Neural cell (in vitro differentiated cells): ENCODE results near the gene CSF1.

Source experiments
- EP300 ChIP-seq: fragments of 450-650 bp; conservative IDR thresholded peaks from 2 replicates; pipeline ENCODE4 v1.6.1; 2014; ENCODE audit warnings: antibody characterized with exemption, mild to moderate bottlenecking, moderate library complexity; ENCODE audit not compliant: poor library complexity, severe bottlenecking
- MXI1 ChIP-seq: fragments of 450-650 bp; conservative IDR thresholded peaks from 2 replicates; pipeline ENCODE4 v1.6.1; 2014; ENCODE audit warnings: antibody characterized with exemption, mild to moderate bottlenecking; ENCODE audit not compliant: poor library complexity, severe bottlenecking
- POLR2AphosphoS5 ChIP-seq: IDR thresholded peaks from 2 replicates; pipeline ENCODE4 v1.6.1; 2012
- RAD21 ChIP-seq: fragments of 450-650 bp; conservative IDR thresholded peaks from 2 replicates; pipeline ENCODE4 v1.6.1; 2014; ENCODE audit warnings: antibody characterized with exemption, mild to moderate bottlenecking, moderate library complexity
- TAF1 ChIP-seq: IDR thresholded peaks from 2 replicates; pipeline ENCODE4 v1.6.1; 2012; ENCODE audit warnings: low read depth
- TF ChIP-seq, protein P1 (sequence below): fragments of 450-650 bp; IDR thresholded peaks from 2 replicates; pipeline ENCODE4 v1.5.1; 2014; ENCODE audit warnings: antibody characterized with exemption, mild to moderate bottlenecking, moderate library complexity; ENCODE audit not compliant: poor library complexity, severe bottlenecking

DNA sequence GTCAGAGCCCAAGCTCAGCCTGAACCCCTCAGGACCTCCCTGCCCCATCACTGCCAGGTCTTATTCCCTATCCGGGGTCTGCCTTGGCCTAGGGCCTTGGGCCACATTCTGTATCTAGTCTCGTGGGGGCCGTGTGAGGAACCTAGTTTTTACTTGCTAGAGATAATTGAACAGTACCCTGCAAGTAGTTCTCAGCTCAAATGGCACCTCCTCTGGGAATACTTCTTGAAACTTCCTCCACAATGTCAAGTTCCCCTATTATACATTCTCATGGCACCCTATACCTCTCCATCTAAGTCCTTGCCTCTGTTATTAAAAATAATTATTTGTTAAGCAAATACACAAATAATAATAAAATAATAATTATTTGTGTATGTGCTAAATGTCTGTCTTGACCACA, 32.9 kb upstream of the CSF1 start:
- no peak for TF ChIP-seq POLR2AphosphoS5
- no peak for TF ChIP-seq TAF1
- TF ChIP-seq, protein P1, sequence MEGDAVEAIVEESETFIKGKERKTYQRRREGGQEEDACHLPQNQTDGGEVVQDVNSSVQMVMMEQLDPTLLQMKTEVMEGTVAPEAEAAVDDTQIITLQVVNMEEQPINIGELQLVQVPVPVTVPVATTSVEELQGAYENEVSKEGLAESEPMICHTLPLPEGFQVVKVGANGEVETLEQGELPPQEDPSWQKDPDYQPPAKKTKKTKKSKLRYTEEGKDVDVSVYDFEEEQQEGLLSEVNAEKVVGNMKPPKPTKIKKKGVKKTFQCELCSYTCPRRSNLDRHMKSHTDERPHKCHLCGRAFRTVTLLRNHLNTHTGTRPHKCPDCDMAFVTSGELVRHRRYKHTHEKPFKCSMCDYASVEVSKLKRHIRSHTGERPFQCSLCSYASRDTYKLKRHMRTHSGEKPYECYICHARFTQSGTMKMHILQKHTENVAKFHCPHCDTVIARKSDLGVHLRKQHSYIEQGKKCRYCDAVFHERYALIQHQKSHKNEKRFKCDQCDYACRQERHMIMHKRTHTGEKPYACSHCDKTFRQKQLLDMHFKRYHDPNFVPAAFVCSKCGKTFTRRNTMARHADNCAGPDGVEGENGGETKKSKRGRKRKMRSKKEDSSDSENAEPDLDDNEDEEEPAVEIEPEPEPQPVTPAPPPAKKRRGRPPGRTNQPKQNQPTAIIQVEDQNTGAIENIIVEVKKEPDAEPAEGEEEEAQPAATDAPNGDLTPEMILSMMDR = no peak
- no peak for TF ChIP-seq MXI1
- no peak for TF ChIP-seq EP300
- TF ChIP-seq RAD21 = no peak
